Thoracic aorta (tissue), 2 donors: Measurements from ENCODE around the gene JAKMIP1. TPM values are rescaled to one million over a fixed set of nuclear protein-coding genes. Genes with fewer than 3 reads are reported as not detected.
A peak's percentile ranks its signal among the peaks of the same experiment; 100 is the strongest.

Source experiments
- ATAC-seq: fragments of 150-250 bp; one replicate; pipeline ENCODE4 v1.8.0; 2017; ENCODE audit warnings: low read depth; ENCODE audit not compliant: insufficient number of reproducible peaks, low FRiP score
- DNase-seq: peaks from one replicate; pipeline ENCODE4 v3.0.0-alpha.2; 2020; ENCODE audit warnings: low spot score
- H3K27ac ChIP-seq, 2 donors: fragments of 200-600 bp; sonication (generic); 1 replicate in 1 of 2; 2 replicates in 1 of 2; pipeline ENCODE4 v1.5.1; 2016; ENCODE audit warnings: mild to moderate bottlenecking in 2 of 2, moderate library complexity in 2 of 2
- H3K27me3 ChIP-seq: fragments of 200-600 bp; sonication (generic); replicated peaks from 2 replicates; pipeline ENCODE4 v1.6.0; 2016; ENCODE audit warnings: mild to moderate bottlenecking; ENCODE audit not compliant: insufficient read depth
- H3K36me3 ChIP-seq: fragments of 200-600 bp; sonication (generic); one replicate; pipeline ENCODE4 v1.5.1; 2016
- H3K4me1 ChIP-seq, 2 donors: fragments of 200-600 bp; sonication (generic); 1 replicate in 1 of 2; 2 replicates in 1 of 2; pipeline versions ENCODE4 v1.5.1 to v1.6.0; 2016; ENCODE audit warnings: low read depth in 2 of 2, mild to moderate bottlenecking in 1 of 2; ENCODE audit not compliant: control insufficient read depth in 1 of 2
- H3K4me3 ChIP-seq: fragments of 200-600 bp; sonication (generic); 2 replicates; pipeline ENCODE4 v1.5.1; 2016; ENCODE audit warnings: mild to moderate bottlenecking
- H3K9me3 ChIP-seq: fragments of 200-600 bp; sonication (generic); 2 replicates; pipeline ENCODE4 v1.5.1; 2016
- CTCF ChIP-seq: fragments of 200-600 bp; sonication (generic); IDR thresholded peaks from one replicate; pipeline ENCODE4 v1.5.1; 2019; ENCODE audit warnings: antibody characterized with exemption
- total RNA-seq, 2 donors: library from RNA; depleted of rRNA; stranded (reverse); fragments of >200 nt; gene quantifications; one replicate each; pipeline versions ENCODE4 v1.1.0 to v1.2.3, GENCODE V29; 2016

The JAKMIP1 gene
- total RNA-seq, 2 donors from 2014 or later, result 0.28 to 0.81 TPM

GRCh38 chr4:6019316-6020263 is 180.8 kb downstream of the JAKMIP1 start:
- TF ChIP-seq CTCF, result peak; percentile 57
- Histone ChIP-seq H3K9me3 (no peaks in the 10 kb centered on the region), H3K4me3 (no peak overlapping the region), H3K4me1 (no peaks in the 10 kb centered on the region), H3K36me3 (no peaks in the 10 kb centered on the region), H3K27ac (no peak overlapping the region), H3K27me3 (no peaks in the 10 kb centered on the region)
- ATAC-seq (no peak), DNase-seq (no peak)

GRCh38 chr4:6018331-6018730 is 182.0 kb downstream of the JAKMIP1 start, which contains the start of gene C4orf50:
Gene C4orf50 (minus strand): TSS chr4:6018431.
- no peaks in the 10 kb centered on the region for H3K9me3 ChIP-seq
- no peaks in the 10 kb centered on the region for H3K4me1 ChIP-seq
- DNase-seq (no peak), ATAC-seq (no peak)
- no peaks in the 10 kb centered on the region for H3K36me3 ChIP-seq
- H3K27ac ChIP-seq, result no peak within 1 kb of the TSS
- H3K4me3 ChIP-seq, result no peak within 1 kb of the TSS
- no peaks in the 10 kb centered on the region for H3K27me3 ChIP-seq
- TF ChIP-seq CTCF, result no peak

GRCh38 chr4:6017800-6018199 is 182.5 kb downstream of the JAKMIP1 start:
- no peak overlapping the region for H3K27ac ChIP-seq
- ATAC-seq (no peak), DNase-seq (no peak)
- no peaks in the 10 kb centered on the region for H3K9me3 ChIP-seq
- no peak for TF ChIP-seq CTCF
- no peaks in the 10 kb centered on the region for H3K4me1 ChIP-seq
- H3K27me3 ChIP-seq, result no peaks in the 10 kb centered on the region
- no peaks in the 10 kb centered on the region for H3K36me3 ChIP-seq
- no peak overlapping the region for H3K4me3 ChIP-seq

- Histone ChIP-seq H3K4me1 (no peaks in the 10 kb centered on the region), H3K36me3 (no peaks in the 10 kb centered on the region), H3K27me3 (no peaks in the 10 kb centered on the region), H3K27ac (no peak overlapping the region), H3K4me3 (no peak overlapping the region), H3K9me3 (no peaks in the 10 kb centered on the region)
- no peak for ATAC-seq
- TF ChIP-seq CTCF, result no peak
- DNase-seq, result no peak
These were observed 183.3 kb downstream of the JAKMIP1 start for GRCh38 chr4:6017030-6017429.

- no peak for TF ChIP-seq CTCF
- no peak overlapping the region for H3K27ac ChIP-seq
- ATAC-seq (no peak), DNase-seq (no peak)
- no peak overlapping the region for H3K4me3 ChIP-seq
- no peaks in the 10 kb centered on the region for H3K27me3 ChIP-seq
- no peaks in the 10 kb centered on the region for H3K36me3 ChIP-seq
- no peaks in the 10 kb centered on the region for H3K4me1 ChIP-seq
- no peaks in the 10 kb centered on the region for H3K9me3 ChIP-seq
These were observed 186.8 kb downstream of the JAKMIP1 start for GRCh38 chr4:6013564-6013963.
